Activated CD4-positive, alpha-beta T cell treated with anti-CD3 and anti-CD28 coated beads, Interleukin-10, Interleukin-2, amounts not matched to agents 100 ng/mL and 50 ng/mL, durations not matched to agents 16 hours and 8 hours (primary cell): ENCODE measurements around the gene PYCARD.
"Not testable (repeated sequence)": the region's sequence is repeated elsewhere in the genome, so short reads cannot be mapped to it uniquely, and the experiment has no call there.

ENCODE experiments used
- DNase-seq: peaks from one replicate; pipeline ENCODE4 v3.0.0-alpha.2; 2020

Gene PYCARD

DNA sequence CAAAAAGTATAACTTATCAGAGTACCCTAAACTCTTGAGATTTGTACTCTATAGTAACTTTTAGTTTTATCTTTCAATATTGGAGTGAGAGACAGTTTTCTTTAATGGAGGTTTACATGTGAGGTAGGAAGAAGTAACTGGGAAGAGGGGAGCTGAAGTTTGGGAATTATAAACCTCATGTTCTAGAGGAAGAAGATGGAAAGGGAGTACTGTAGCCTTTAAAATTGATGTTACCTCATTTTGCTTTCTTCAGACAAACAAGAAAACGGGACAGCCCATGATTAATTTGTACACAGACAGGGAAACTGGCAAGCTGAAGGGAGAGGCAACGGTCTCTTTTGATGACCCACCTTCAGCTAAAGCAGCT is 13.2 kb downstream of the PYCARD start:
- DNase-seq, result no peak

DNA sequence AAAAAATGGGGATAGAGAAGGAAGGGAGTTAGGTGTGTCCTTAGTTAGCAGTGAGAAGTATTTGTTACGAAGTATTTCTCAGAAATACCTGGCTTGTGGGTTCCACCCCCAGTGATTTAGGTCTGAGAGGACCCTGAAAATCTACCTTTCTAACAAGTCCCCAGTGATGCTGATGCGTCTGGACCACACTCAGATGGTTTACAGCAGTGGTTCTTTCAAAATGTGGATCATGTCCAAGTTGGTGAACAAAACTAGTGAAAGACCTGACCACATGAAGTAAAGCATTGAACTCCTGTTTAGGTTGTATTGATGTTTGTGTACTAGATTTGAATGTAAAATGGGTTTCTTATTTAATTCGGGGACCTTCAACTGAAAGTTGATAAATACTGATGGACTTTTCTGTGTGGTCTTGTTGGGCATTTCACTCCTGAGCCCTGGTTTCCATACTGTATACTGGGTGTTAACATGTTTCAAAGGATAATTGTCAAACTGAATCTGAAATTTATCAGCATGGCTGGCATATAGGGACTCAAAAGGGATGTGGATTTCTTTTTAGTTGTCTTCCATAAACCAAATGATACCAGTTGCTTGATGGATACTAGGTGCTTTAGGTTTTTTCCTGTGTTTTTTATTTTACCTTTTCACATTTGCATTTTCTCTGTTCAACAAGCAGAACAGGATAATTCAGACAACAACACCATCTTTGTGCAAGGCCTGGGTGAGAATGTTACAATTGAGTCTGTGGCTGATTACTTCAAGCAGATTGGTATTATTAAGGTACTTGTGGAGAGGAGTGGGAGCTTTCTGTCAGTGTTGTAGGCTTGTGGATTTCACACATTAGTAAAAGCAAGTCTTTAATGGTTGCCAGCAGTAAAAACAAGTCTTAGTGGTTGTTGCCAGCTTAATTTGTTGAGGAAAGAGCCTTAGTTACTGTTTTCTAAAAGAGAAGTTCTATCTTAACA is 13.8 kb downstream of the PYCARD start:
- DNase-seq, result no peak

DNA sequence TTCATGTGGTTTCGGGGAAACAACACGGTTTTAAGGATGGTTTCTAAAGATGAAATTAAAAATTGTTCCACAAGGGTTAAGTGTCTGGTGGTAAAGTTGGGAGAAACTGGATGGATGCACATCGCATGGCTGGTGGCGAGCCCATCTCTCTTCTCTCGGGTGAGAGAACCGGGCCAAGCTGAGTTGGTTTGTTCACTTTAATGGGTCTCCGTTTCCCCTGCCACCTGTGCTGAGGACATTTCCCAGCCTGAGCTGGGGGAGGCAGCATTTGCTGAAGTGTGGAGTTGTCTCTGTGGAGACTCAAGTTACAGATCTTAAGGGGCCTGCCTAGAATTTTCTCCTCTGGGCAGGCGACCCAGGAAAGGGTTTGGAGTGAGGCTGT is 14.8 kb downstream of the PYCARD start:
- no peak for DNase-seq

DNA sequence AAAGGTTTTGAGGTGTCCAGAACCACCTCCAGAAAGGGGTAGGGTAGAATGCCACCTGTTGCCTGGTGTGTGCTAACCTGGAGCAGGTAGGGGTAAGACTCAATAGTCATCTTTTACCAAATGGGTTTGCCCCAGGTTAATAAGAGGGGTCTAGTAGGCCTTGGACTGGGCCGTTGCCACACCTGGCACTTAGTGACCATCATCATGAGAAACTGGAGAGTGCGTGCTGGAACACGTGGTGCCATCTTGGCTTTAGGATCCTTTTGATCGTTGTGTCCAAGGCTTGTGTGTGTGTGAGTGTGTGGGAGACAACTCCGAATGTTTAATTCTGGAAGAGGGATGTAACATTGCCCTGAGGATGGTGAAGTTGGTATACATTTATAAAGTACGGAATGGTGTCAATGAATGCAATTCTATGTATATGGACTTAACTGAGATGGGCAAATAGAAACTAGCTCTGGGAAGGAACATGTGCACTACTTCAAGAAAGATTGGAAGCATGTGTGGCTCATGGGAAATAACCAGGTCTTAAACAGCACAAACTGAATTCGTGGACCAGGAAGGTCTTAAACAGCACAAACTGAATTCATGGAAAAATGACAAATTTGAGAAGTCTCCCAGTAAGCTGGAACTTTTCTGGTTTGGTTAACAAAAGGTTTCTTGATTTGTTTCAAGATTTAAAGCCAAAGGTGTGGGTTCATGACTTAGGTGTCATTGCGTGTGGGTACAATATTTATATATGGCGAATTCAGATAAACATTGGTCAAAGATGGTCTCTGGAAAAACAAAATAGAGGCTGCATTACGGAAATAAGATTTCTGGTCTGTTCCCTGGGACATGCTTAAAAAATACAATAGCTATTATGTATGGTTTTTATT is 15.4 kb downstream of the PYCARD start:
- no peak for DNase-seq

DNA sequence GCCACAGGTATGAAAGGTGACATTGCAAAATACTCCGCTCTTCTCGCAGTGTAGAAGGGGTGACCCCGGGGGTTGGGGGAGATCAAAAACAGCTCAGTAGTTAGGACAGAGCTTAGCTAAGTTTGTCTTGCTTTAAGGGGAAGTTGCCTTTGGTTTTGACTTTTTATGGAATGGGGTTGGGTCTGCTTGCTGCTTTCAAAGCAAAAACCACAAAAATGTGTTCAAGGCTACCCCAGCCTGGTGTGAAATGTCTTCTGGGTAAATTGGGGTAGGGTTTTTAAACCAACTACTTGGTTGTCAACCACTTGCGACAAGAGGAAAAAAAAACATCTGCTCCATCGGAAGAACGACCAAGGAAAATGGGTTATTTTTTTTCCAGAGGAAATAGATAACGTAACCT is 16.4 kb downstream of the PYCARD start:
- DNase-seq, result no peak

DNA sequence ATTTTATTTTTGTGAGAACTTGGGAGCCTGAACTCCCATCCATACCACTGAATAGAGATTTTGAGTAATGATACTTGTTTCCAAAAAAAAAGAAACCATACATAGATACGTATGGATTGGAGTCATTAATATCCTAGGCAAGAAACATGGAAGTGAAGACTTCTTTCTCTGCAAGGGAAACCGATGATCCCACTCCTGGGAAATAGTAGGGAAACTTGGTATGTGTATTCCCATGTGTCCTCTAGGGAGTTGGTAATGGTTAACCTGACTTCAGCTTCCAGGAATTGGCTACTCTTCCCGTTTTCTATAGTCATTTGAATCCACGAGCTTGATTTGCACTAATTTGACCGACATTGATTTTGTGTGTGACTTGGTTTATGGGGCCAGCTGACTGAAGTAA is 17.2 kb downstream of the PYCARD start:
- no peak for DNase-seq

DNA sequence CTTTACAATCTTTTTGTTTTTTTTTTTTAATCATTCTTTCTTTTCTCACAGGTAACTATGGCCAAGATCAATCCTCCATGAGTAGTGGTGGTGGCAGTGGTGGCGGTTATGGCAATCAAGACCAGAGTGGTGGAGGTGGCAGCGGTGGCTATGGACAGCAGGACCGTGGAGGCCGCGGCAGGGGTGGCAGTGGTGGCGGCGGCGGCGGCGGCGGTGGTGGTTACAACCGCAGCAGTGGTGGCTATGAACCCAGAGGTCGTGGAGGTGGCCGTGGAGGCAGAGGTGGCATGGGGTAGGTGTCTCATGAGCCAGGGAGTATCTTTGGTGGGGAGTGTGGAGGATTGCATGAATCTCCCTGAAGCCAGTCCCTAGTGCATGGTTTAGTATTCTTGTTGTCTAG is 17.7 kb downstream of the PYCARD start:
- DNase-seq, result no peak

DNA sequence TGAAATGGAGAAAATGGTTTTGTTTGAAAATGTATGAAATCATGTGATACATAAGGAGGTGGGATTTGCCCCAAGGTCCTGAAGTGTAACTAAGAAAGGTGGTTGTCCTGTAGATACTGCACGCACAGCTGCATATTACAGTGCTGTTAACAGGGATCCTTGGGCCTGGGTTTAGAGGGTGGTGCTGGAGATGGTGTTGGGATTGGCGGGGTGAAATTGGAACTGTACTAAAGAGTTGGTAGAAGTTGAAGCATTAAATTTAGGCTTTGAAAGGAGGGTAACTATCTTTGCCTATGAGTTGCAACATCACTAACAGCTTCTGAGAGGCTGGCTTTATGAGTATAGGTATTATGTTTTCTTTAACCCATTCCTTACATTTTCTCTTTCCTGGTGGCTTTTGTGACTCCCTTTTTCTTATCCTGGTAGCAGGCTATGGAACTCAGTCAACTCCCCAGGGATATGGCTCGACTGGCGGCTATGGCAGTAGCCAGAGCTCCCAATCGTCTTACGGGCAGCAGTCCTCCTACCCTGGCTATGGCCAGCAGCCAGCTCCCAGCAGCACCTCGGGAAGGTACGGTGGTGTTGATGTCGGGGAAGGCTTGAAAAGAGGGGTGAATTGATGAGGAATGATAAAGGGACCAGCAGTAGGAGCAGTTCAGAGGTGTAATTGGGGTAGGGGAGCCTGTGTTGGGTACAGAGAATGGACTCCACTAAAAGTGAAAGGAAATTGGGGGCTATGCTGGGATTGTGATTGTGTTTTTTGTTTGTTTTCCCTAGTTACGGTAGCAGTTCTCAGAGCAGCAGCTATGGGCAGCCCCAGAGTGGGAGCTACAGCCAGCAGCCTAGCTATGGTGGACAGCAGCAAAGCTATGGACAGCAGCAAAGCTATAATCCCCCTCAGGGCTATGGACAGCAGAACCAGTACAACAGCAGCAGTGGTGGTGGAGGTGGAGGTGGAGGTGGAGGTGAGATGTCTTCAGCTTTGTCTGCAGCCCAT is 18.8 kb downstream of the PYCARD start:
- no peak for DNase-seq

DNA sequence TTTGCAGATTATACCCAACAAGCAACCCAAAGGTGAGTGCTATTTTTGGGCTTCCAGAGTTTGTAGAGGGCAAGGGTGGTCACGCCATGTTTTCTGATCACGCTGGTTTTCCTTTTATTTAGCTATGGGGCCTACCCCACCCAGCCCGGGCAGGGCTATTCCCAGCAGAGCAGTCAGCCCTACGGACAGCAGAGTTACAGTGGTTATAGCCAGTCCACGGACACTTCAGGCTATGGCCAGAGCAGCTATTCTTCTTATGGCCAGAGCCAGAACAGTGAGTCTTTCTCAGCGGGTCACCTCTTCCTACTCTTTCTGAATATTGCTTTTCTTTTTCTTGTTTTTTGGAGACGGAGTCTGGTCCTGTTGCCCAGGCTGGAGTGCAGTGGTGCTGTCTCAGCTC is 20.2 kb downstream of the PYCARD start:
- DNase-seq, result no peak

DNA sequence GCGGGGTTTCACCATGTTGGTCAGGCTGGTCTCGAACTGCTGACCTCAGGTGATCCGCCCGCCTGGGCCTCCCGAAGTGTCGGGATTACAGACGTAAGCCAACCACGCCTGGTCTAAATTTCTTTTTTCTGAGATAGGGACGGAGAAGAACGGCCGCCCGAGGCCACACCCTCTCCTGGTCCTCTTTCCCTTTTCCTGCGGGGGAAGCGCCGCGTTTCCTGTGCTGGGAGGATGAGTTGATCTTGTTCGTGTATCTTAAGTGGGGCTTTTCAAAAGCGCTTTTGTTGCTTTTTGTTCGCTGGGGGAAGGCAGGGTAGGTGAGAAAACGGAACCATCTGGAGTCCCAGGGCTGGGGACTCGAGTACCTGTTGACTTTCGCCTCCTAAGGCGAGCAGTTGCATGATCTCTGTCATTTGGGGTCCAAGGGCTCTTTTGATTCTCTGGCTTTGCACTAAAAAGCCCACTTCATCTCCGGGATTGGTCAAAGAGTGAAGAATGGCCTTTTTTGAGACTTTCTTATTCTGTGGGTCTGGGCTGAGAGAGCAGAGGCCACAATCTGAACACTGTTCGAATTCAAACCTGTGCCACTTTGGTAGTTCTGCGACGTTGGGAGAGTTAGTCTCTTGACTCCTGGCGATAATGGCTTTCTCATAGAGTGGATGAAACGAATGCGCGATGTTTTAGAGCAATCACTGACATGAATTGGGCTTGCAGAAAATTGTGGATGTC is 21.3 kb downstream of the PYCARD start:
- peak; percentile 54 for DNase-seq

DNA sequence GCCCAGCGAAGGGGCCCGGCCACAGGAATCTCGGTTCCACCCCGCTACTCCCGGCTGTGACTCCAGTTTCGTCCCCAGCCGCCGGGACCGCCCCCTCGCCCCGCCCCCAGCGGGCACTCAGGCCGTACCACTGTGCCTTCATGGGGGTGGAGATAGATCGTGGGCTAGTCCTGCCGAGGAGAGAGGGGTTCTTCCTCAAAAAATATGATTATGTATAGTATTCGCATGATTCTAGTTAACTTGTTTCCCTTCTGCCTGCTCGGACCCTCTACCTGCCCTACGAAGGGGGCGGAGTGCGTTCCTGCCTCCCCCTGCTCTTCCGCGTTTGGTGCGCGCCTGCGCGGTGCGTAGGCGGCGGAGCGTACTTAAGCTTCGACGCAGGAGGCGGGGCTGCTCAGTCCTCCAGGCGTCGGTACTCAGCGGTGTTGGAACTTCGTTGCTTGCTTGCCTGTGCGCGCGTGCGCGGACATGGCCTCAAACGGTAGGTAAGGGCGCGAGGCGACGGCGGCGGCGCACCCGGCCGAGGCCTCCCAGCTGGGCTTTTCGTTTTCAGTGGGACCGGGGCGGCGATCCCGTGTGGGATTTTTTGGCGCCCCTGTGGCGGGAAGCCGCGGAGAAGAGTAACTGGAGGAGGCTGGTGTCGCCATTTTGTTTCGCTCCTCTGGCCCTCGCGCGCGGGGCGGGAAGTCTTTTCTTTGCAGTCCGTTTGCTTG is 22.7 kb downstream of the PYCARD start, which contains the start of gene FUS:
FUS (plus strand) TSS at position 393 of the 713 bp plus-strand sequence; CDS start at position 469, 76 bp downstream.
- peak; percentile 92 for DNase-seq

DNA sequence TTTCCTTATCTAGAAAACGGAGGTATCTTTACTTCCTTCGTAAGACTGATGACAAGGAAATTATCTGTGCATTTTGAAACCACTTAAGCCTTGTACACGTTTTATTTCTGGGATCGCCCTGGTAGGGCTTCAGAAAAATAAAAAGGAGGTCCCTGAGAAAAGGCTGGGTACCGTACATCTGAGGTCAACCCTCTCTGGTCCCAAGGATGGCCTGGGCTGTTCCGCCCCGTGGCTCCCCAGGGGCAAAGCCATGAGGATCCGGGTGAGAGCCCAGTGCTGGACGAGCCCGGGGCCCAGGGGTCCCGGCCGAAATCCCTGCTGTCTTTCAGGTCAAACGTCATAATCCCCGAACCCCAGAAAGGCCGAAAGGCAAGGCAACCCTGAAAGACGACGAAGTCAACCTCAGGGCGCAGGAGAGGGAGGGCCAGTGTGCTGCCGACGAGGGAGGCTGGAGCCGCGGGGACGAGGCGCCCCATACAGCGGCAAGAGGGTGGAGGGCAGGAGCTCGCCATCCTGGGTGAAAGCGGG is 23.3 kb downstream of the PYCARD start:
- no peak for DNase-seq

DNA sequence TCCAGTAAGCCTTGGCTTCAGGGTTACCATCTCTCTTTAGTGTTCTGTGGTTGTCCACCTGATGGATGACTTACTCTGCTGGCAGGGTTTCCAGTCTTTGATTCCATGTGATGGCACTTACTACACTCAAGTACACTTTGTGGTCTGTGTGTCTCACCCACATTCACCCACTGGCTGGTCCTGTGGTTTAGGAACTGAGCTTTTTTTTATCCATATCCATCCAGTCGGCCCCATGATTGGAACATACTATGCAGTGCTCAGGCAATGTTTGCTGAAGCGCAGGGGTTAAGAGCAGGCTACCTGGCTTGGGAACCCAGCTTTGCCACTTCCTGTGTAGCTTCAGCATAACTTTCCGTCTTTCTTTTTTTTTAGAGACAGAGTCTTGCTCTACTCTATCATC is 25.4 kb downstream of the PYCARD start:
- DNase-seq, result peak; percentile 68

DNA sequence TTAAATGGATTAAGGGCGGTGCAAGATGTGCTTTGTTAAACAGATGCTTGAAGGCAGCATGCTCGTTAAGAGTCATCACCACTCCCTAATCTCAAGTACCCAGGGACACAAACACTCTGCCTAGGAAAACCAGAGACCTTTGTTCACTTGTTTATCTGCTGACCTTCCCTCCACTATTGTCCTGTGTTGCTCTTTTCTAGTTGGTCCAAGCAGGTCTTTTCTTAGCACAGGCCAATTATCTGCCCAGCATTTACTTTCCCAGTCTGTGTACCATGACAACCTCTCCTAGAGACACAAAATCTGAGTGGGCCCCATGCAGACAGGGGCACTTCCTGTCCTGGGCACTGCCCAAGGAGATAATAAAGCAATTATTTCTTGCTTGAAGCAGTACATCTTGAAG is 32.5 kb downstream of the PYCARD start:
- not testable (repeated sequence) for DNase-seq

DNA sequence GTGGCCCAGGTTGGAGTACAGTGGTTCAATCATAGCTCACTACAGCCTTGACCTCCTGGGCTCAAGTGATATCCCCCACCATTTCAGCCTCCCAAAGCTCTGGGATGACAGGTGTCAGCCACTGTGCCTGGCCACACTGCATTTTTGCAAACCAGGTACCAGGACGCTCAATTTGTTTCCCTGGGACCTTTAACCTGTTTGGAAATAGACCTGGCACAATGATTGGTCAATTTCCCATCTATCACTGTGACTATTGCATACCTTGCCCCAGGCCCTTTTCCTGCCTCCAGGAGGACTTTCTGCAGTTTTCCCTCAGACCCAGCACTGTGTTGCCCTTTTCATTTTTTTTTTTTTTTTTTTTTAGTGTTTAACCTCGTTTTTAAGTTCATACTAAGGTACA is 33.7 kb downstream of the PYCARD start:
- no peak for DNase-seq

DNA sequence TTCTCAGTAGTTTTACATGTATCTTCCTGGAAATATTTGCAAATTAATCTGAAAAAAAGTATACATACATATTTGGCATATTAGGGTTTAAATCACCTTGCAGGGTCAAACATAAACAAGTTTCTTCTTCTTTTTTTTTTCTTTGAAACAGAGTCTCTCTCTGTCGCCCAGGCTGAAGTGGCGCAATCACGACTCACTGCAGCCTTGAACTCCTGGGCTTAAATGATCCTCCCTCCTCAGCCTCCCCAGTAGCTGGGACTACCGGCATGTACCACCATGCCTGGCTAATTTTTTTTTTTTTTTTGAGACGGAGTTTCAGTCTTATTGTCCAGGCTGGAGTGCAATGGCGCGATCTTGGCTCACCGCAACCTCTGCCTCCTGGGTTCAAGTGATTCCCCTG is 35.2 kb downstream of the PYCARD start:
- DNase-seq, result no peak

DNA sequence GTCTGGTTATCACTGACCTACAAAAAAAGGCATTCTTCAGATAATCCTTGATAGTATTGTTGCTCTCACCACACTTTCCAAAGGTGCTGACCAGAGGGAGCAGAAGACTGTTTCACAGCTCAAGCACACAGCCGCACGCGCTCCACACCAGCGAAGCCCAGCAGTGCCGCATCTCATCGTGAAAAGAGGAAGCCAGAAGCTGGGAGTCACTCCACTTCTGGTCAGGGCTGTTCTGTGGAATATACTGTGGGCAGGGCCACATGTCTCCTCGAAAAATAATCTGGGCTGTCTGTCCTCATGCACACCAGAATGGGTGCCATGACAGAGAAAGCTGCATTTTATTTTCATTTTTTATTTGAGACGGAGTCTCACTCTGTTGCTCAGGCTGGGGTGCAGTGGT is 45.4 kb downstream of the PYCARD start:
- no peak for DNase-seq
